SK-N-SH treated with all-trans-retinoic acid at 6 μM for 48 hours (cell line): ENCODE measurements around the gene CEMIP.

Experiments used
- ATAC-seq: fragments of 200-7000 bp; cut with Tn5 transposase; 3 replicates; pipeline ENCODE4 v1.9.1; 2020; ENCODE audit warnings: mild to moderate bottlenecking, moderate library complexity
- ARNTL ChIP-seq: fragments of 450-650 bp; formaldehyde crosslinking; IDR thresholded peaks from 2 replicates; pipeline ENCODE4 v1.5.0; 2020; ENCODE audit warnings: low read depth, mild to moderate bottlenecking, moderate library complexity, borderline replicate concordance
- CSDC2 ChIP-seq: fragments of 250-450 bp; sonication (Bioruptor Pico); IDR thresholded peaks from 2 replicates; pipeline ENCODE4 v1.5.0; 2020; ENCODE audit warnings: mild to moderate bottlenecking, moderate library complexity
- ESRRG ChIP-seq: fragments of 250-450 bp; sonication (Bioruptor Pico); IDR thresholded peaks from 2 replicates; pipeline ENCODE4 v1.6.1; 2021; ENCODE audit warnings: mild to moderate bottlenecking
- GLIS3 ChIP-seq: fragments of 250-450 bp; sonication (Bioruptor Pico); IDR thresholded peaks from 2 replicates; pipeline ENCODE4 v1.5.0; 2020; ENCODE audit warnings: mild to moderate bottlenecking, moderate library complexity
- ISL1 ChIP-seq: fragments of 250-450 bp; sonication (Bioruptor Pico); IDR thresholded peaks from 2 replicates; pipeline ENCODE4 v2.1.2; 2022; ENCODE audit warnings: mild to moderate bottlenecking, moderate library complexity
- PPARA ChIP-seq: fragments of 250-450 bp; sonication (Bioruptor Pico); IDR thresholded peaks from 2 replicates; pipeline ENCODE4 v1.5.0; 2020; ENCODE audit warnings: mild to moderate bottlenecking, borderline replicate concordance
- RARB ChIP-seq: fragments of 250-450 bp; sonication (Bioruptor Pico); IDR thresholded peaks from 2 replicates; pipeline ENCODE4 v1.8.0; 2021; ENCODE audit warnings: mild to moderate bottlenecking, moderate library complexity
- TCF4 ChIP-seq: fragments of 250-450 bp; sonication (Bioruptor Pico); IDR thresholded peaks from 2 replicates; pipeline ENCODE4 v1.8.0; 2021; ENCODE audit warnings: mild to moderate bottlenecking, moderate library complexity, borderline replicate concordance
- TOX ChIP-seq: fragments of 250-450 bp; sonication (Bioruptor Pico); IDR thresholded peaks from 2 replicates; pipeline ENCODE4 v1.8.0; 2021; ENCODE audit warnings: mild to moderate bottlenecking, moderate library complexity, borderline replicate concordance
- ZFP30 ChIP-seq: fragments of 450-650 bp; formaldehyde crosslinking; IDR thresholded peaks from 2 replicates; pipeline ENCODE4 v1.5.0; 2022; ENCODE audit warnings: mild to moderate bottlenecking, moderate library complexity
- ZNF565 ChIP-seq: fragments of 450-650 bp; formaldehyde crosslinking; conservative IDR thresholded peaks from 2 replicates; pipeline ENCODE4 v1.5.0; 2020; ENCODE audit warnings: low read depth, mild to moderate bottlenecking, moderate library complexity
- ZNF70 ChIP-seq: fragments of 450-650 bp; formaldehyde crosslinking; IDR thresholded peaks from 2 replicates; pipeline ENCODE4 v1.5.0; 2020; ENCODE audit warnings: mild to moderate bottlenecking, moderate library complexity
- ZNF8 ChIP-seq: fragments of 450-650 bp; formaldehyde crosslinking; IDR thresholded peaks from 2 replicates; pipeline ENCODE4 v1.5.0; 2020; ENCODE audit warnings: mild to moderate bottlenecking, moderate library complexity
- TF ChIP-seq, protein P1 (sequence below): fragments of 250-450 bp; sonication (Bioruptor Pico); IDR thresholded peaks from 2 replicates; pipeline ENCODE4 v1.5.1; 2020; ENCODE audit warnings: low read depth, mild to moderate bottlenecking, moderate library complexity
- TF ChIP-seq, protein P2 (sequence below): fragments of 250-450 bp; sonication (Bioruptor Pico); IDR thresholded peaks from 2 replicates; pipeline ENCODE4 v1.5.0; 2020; ENCODE audit warnings: mild to moderate bottlenecking, moderate library complexity
- TF ChIP-seq, protein P3 (sequence below): fragments of 250-450 bp; sonication (Bioruptor Pico); IDR thresholded peaks from 2 replicates; pipeline ENCODE4 v1.8.0; 2020; ENCODE audit warnings: mild to moderate bottlenecking, moderate library complexity, borderline replicate concordance
- TF ChIP-seq, protein P4 (sequence below): fragments of 250-450 bp; sonication (Bioruptor Pico); IDR thresholded peaks from 2 replicates; pipeline ENCODE4 v1.8.0; 2021; ENCODE audit warnings: low read depth, mild to moderate bottlenecking, moderate library complexity, borderline replicate concordance
- TF ChIP-seq, protein P5 (sequence below): fragments of 250-450 bp; sonication (Bioruptor Pico); IDR thresholded peaks from 2 replicates; pipeline ENCODE4 v1.5.1; 2021; ENCODE audit warnings: mild to moderate bottlenecking, moderate library complexity

The CEMIP gene

DNA sequence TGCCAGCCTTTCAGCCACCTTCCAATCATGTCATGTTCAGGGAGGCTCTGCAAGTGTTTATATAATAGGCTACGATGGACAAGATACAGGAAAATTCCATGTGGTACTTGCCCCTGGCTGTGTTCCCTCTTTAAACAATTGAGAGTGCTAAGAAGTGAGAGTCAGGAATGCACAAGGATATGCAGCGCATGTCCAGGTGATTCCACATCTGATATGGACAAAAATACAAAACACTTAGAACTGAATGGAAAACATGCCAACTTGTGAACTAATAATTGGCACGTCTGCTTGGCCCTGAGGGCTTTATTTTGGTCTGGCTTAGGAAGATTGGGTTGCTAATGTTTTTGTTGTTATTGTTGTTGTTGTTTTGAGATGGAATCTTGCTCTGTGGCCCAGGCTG, 100.9 kb downstream of the CEMIP start:
- TF ChIP-seq, protein P1, sequence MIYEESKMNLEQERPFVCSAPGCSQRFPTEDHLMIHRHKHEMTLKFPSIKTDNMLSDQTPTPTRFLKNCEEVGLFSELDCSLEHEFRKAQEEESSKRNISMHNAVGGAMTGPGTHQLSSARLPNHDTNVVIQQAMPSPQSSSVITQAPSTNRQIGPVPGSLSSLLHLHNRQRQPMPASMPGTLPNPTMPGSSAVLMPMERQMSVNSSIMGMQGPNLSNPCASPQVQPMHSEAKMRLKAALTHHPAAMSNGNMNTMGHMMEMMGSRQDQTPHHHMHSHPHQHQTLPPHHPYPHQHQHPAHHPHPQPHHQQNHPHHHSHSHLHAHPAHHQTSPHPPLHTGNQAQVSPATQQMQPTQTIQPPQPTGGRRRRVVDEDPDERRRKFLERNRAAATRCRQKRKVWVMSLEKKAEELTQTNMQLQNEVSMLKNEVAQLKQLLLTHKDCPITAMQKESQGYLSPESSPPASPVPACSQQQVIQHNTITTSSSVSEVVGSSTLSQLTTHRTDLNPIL, result no peak
- no peak for TF ChIP-seq TOX (CRISPR knock-in tag)
- no peak for TF ChIP-seq GLIS3 (CRISPR knock-in tag)
- TF ChIP-seq ZFP30 (CRISPR knock-in tag), result no peak
- TF ChIP-seq, protein P2, sequence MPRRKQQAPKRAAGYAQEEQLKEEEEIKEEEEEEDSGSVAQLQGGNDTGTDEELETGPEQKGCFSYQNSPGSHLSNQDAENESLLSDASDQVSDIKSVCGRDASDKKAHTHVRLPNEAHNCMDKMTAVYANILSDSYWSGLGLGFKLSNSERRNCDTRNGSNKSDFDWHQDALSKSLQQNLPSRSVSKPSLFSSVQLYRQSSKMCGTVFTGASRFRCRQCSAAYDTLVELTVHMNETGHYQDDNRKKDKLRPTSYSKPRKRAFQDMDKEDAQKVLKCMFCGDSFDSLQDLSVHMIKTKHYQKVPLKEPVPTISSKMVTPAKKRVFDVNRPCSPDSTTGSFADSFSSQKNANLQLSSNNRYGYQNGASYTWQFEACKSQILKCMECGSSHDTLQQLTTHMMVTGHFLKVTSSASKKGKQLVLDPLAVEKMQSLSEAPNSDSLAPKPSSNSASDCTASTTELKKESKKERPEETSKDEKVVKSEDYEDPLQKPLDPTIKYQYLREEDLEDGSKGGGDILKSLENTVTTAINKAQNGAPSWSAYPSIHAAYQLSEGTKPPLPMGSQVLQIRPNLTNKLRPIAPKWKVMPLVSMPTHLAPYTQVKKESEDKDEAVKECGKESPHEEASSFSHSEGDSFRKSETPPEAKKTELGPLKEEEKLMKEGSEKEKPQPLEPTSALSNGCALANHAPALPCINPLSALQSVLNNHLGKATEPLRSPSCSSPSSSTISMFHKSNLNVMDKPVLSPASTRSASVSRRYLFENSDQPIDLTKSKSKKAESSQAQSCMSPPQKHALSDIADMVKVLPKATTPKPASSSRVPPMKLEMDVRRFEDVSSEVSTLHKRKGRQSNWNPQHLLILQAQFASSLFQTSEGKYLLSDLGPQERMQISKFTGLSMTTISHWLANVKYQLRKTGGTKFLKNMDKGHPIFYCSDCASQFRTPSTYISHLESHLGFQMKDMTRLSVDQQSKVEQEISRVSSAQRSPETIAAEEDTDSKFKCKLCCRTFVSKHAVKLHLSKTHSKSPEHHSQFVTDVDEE (CRISPR knock-in tag), result no peak
- TF ChIP-seq, protein P3, sequence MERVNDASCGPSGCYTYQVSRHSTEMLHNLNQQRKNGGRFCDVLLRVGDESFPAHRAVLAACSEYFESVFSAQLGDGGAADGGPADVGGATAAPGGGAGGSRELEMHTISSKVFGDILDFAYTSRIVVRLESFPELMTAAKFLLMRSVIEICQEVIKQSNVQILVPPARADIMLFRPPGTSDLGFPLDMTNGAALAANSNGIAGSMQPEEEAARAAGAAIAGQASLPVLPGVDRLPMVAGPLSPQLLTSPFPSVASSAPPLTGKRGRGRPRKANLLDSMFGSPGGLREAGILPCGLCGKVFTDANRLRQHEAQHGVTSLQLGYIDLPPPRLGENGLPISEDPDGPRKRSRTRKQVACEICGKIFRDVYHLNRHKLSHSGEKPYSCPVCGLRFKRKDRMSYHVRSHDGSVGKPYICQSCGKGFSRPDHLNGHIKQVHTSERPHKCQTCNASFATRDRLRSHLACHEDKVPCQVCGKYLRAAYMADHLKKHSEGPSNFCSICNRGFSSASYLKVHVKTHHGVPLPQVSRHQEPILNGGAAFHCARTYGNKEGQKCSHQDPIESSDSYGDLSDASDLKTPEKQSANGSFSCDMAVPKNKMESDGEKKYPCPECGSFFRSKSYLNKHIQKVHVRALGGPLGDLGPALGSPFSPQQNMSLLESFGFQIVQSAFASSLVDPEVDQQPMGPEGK, result no peak
- no peak for TF ChIP-seq ISL1 (CRISPR knock-in tag)
- TF ChIP-seq RARB (CRISPR knock-in tag), result no peak
- no peak for TF ChIP-seq ZNF565 (CRISPR knock-in tag)
- TF ChIP-seq, protein P4, sequence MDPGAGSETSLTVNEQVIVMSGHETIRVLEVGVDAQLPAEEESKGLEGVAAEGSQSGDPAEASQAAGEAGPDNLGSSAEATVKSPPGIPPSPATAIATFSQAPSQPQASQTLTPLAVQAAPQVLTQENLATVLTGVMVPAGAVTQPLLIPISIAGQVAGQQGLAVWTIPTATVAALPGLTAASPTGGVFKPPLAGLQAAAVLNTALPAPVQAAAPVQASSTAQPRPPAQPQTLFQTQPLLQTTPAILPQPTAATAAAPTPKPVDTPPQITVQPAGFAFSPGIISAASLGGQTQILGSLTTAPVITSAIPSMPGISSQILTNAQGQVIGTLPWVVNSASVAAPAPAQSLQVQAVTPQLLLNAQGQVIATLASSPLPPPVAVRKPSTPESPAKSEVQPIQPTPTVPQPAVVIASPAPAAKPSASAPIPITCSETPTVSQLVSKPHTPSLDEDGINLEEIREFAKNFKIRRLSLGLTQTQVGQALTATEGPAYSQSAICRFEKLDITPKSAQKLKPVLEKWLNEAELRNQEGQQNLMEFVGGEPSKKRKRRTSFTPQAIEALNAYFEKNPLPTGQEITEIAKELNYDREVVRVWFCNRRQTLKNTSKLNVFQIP, result no peak
- TF ChIP-seq CSDC2 (CRISPR knock-in tag), result no peak
- TF ChIP-seq PPARA (CRISPR knock-in tag), result no peak
- no peak for TF ChIP-seq ARNTL
- TF ChIP-seq ZNF70 (CRISPR knock-in tag), result no peak
- no peak for TF ChIP-seq TCF4 (CRISPR knock-in tag)
- ATAC-seq, result no peak

DNA sequence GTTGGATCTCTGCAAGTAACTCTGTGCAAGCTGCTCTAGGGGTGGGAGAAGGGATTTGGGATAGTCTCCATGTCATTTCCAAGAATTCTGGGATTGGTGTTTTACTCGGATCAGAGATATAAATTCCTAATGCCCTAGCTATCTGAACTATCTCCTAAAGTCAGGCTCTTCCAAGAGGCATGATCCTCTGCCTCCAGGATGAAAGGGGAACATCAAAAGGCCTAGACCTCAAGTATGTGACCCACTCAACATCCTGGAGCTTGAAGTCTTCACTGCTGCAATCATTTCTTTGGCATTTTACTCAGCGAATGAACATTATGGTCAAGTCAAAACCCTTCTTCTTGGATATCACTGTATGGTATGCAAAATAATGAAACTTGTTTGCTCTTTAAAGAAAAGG, 104.5 kb downstream of the CEMIP start:
- no peak for TF ChIP-seq CSDC2 (CRISPR knock-in tag)
- TF ChIP-seq, protein P1, result no peak
- TF ChIP-seq ESRRG (CRISPR knock-in tag), result no peak
- no peak for TF ChIP-seq ZFP30 (CRISPR knock-in tag)
- TF ChIP-seq TCF4 (CRISPR knock-in tag), result no peak
- TF ChIP-seq, protein P5, sequence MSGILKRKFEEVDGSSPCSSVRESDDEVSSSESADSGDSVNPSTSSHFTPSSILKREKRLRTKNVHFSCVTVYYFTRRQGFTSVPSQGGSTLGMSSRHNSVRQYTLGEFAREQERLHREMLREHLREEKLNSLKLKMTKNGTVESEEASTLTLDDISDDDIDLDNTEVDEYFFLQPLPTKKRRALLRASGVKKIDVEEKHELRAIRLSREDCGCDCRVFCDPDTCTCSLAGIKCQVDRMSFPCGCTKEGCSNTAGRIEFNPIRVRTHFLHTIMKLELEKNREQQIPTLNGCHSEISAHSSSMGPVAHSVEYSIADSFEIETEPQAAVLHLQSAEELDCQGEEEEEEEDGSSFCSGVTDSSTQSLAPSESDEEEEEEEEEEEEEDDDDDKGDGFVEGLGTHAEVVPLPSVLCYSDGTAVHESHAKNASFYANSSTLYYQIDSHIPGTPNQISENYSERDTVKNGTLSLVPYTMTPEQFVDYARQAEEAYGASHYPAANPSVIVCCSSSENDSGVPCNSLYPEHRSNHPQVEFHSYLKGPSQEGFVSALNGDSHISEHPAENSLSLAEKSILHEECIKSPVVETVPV (CRISPR knock-in tag), result no peak
- TF ChIP-seq, protein P3, result no peak
- no peak for TF ChIP-seq ZNF8
- no peak for ATAC-seq
